Central memory CD8-positive, alpha-beta T cell (primary cell): ENCODE data around the gene LRRC14B.
A peak's percentile ranks its signal among the peaks of the same experiment; 100 is the strongest.
"Not testable (repeated sequence)": the region's sequence is repeated elsewhere in the genome, so short reads cannot be mapped to it uniquely, and the experiment has no call there.

Source experiments
- ATAC-seq: fragments of 150-1000 bp; cut with Tn5 transposase; replicated peaks from 2 replicates; pipeline ENCODE4 v1.10.0; 2022; ENCODE audit warnings: mild to moderate bottlenecking, moderate FRiP score, moderate number of reproducible peaks; ENCODE audit not compliant: poor library complexity, severe bottlenecking; ENCODE audit errors: extremely low read depth
- DNase-seq, 2 donors: peaks; one replicate each; pipeline ENCODE4 v3.0.0; 2021; ENCODE audit warnings: low spot score in 2 of 2
- H3K27ac Mint-ChIP-seq: one replicate; pipeline ENCODE4 v1.8.0; 2022; ENCODE audit warnings: low read depth, mild to moderate bottlenecking, moderate library complexity, mixed read lengths
- H3K27me3 Mint-ChIP-seq: one replicate; pipeline ENCODE4 v1.8.0; 2022; ENCODE audit warnings: mixed read lengths
- H3K36me3 Mint-ChIP-seq: one replicate; pipeline ENCODE4 v1.8.0; 2022; ENCODE audit warnings: mild to moderate bottlenecking, moderate library complexity, mixed read lengths; ENCODE audit not compliant: insufficient read depth
- H3K4me1 Mint-ChIP-seq: one replicate; pipeline ENCODE4 v1.8.0; 2022; ENCODE audit warnings: mixed read lengths
- H3K4me3 Mint-ChIP-seq: one replicate; pipeline ENCODE4 v1.8.0; 2022; ENCODE audit warnings: mild to moderate bottlenecking, moderate library complexity, mixed read lengths
- H3K9me3 Mint-ChIP-seq: one replicate; pipeline ENCODE4 v1.8.0; 2022; ENCODE audit warnings: mixed read lengths

Gene LRRC14B

DNA sequence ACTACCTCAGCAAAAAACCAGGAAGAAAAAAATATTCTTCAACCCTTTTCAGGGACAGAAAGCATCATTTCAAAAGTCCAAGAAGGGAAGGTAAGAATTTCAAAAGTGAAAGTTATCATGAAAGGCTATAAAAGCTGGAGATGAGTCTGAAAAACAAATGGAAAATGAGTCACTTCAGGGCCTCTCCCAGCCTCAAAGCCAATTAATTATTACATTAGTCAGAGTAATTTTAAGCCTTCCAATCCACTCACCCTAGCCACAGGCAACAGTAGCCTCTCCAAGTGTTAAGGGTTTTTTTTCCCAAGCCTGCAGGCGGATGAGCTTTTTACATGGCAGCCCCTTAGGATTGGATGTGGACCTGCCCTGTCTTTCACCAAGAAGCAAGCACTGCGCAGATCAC, 24.0 kb downstream of the LRRC14B start:
- Mint-ChIP-seq H3K4me1 (peaks cover 40% of the 10 kb centered on the region), H3K4me3 (peak overlapping the region; percentile 29), H3K36me3 (peaks cover 26% of the 10 kb centered on the region)
- H3K9me3 Mint-ChIP-seq, H3K27me3 Mint-ChIP-seq, DNase-seq, H3K27ac Mint-ChIP-seq, ATAC-seq: not testable (repeated sequence)

DNA sequence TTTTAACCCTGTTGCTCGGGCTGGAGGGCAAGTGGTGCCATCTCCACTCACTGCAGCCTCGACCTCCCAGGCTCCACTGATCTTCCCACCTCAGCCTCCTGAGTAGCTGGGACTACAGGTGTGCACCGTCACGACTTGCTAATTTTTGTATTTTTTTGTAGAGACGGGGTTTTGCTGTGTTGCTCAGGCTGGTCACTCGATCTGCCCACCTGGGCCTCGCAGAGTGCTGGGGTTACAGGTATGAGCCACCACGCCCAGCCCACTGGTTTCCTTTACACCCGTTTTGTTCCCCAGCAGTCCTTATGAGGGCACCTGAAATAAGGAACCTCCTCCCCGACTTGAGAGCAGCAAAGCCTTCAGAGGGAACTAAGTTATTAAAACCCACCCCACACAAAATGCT, 24.8 kb downstream of the LRRC14B start:
- H3K27me3 Mint-ChIP-seq, ATAC-seq, H3K9me3 Mint-ChIP-seq, DNase-seq, H3K4me3 Mint-ChIP-seq: not testable (repeated sequence)
- Mint-ChIP-seq H3K36me3 (peaks cover 28% of the 10 kb centered on the region), H3K4me1 (peaks cover 45% of the 10 kb centered on the region), H3K27ac (peak overlapping the region; percentile 44)

DNA sequence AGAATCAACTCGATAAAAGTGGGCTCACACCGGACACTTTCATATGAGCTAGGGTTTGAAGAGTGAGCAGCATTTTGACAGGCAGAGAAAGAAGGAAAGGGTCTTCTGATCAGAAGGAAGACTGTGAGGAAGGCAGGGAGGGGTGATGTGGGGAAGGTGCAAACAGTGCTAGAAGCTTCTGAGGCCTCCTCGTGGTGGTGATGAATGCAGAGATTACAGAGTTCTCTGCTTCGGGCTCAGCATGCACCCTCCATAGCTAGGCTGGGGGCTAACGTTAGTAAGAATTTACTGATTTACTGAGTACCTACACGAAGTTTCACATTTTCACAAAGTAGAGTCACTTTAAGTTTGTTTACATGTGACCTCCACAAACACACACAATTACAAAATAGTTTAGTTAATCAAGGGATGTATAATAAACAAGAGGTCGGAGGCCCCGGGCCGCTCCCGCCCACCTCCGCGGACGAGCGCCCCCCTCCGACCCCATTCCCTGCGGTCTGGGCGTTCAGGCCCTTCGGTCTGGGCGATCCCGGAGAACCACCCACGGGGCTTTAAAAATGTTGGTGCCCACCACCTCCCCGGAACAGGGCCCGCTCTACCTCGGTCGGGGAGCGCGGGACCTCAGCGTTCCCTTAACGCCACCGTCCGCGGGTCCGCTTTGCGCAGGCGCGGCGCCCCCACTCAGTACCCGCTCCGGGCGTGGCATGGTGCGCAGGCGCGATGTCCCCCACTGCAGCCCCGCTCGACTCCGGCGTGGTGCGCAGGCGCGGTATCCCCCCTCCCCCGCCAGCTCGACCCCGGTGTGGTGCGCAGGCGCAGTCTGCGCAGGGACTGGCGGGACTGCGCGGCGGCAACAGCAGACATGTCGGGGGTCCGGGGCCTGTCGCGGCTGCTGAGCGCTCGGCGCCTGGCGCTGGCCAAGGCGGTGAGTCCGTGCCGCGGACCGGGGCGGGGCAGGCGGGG, 26.5 kb downstream of the LRRC14B start, which contains the start of the genes CCDC127 and SDHA:
Gene CCDC127, minus strand, starts transcription at position 660 of the 963 bp plus-strand sequence. CDS start 1,304 bp downstream, outside the sequence.
Gene SDHA, plus strand, starts transcription at position 827 of the 963 bp plus-strand sequence. Its CDS starts 36 bp downstream, at position 863.
- H3K9me3 Mint-ChIP-seq, H3K27me3 Mint-ChIP-seq: not testable (repeated sequence)
- Mint-ChIP-seq H3K27ac (peak within 1 kb of the TSS; percentile 91), H3K4me1 (peaks cover 58% of the 10 kb centered on the region), H3K4me3 (peak within 1 kb of the TSS; percentile 92), H3K36me3 (peaks cover 29% of the 10 kb centered on the region)
- ATAC-seq (peak; percentile 77), DNase-seq (peak; percentile 97)

DNA sequence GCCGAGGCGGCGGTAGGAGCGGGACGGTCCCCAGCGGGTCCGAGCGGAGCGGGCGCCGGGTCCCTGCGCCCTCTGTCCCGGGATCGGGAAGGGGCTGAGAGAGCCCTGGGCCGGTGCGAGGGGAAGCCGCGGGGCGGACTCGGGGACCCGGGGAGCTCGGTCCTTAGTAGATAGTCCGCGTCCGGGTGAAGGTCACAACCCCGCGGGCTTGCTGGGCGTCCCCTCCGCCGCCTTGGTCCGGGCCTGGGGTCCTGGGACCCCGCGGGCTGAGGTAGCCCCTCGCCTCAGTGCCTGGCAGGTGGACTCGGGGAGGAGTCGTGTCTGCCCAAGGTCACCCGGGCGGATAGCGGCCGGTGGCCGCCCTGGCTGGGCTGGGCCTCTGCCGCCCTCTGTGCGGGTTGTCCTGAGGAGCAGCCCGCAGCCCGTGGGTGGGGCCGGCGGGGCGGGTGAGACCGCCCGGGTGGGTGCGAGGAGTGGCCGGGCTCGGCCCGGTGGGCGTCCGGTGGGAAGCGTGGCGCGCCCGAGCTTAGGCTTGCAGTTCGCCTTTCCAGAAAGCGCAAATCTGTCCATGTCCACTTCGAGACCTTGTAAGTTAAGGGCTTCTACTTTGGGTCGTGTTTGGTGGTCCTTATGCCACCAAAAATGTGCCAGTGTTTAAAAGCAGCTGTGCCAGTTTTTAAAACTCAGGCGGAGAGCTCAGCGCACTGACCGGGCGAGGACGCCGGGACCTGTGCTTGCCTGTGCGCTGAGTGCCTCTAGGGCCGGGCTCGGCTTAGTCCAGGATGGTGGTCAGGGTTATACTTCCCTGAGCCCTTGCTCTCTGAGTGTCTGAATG, 27.4 kb downstream of the LRRC14B start:
- Mint-ChIP-seq H3K9me3 (no peaks in the 10 kb centered on the region), H3K4me3 (peak overlapping the region; percentile 92), H3K27ac (peak overlapping the region; percentile 91), H3K36me3 (peaks cover 29% of the 10 kb centered on the region), H3K4me1 (peaks cover 67% of the 10 kb centered on the region), H3K27me3 (no peaks in the 10 kb centered on the region)
- no peak for DNase-seq
- ATAC-seq, result peak; percentile 7

DNA sequence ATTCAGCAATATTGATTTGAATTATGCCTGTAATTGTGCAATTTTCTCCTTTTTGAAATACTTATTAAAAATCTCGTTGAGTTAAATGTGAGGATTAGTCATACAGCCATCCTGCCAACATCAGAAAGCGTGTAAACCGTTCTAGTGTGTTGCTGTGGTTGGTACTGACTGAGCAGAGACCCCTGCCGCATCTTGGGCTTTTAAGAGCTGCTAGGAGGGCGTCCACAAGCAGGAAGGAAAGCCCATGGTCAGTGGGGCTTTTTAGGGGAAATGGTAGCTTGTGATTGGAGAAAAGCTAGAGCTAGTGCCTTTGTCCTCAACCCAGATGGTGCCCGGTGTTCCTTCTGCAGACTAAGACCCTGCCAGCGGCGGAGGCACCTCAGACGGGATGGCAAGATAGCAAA, 28.2 kb downstream of the LRRC14B start:
- Mint-ChIP-seq H3K9me3 (no peaks in the 10 kb centered on the region), H3K4me3 (peak overlapping the region; percentile 92), H3K4me1 (peaks cover 66% of the 10 kb centered on the region), H3K36me3 (peaks cover 30% of the 10 kb centered on the region), H3K27me3 (no peaks in the 10 kb centered on the region), H3K27ac (peak overlapping the region; percentile 91)
- DNase-seq (no peak), ATAC-seq (peak; percentile 18)

DNA sequence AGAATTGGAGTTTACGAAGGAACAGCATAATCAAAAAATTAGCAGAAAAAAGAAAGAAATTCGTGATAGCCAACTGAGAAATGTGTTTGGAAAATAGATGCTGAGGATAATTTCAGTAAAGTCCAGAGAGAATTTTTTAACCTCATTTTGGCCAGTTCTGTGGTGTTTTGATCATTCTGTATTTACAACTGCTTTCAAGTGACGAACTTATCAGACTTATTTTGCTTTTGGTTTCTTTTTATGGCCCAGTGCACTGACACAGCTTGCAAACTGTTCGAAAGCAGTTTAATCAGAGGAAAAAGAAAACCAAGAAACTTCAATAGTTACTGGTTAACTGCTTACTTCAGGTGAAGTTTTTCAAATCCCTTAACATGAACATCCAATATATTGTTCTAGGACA, 28.7 kb downstream of the LRRC14B start:
- Mint-ChIP-seq H3K4me1 (peaks cover 66% of the 10 kb centered on the region), H3K36me3 (peaks cover 35% of the 10 kb centered on the region), H3K9me3 (no peaks in the 10 kb centered on the region), H3K27me3 (no peaks in the 10 kb centered on the region), H3K27ac (peak overlapping the region; percentile 91), H3K4me3 (peak overlapping the region; percentile 92)
- ATAC-seq (peak; percentile 37), DNase-seq (no peak)

DNA sequence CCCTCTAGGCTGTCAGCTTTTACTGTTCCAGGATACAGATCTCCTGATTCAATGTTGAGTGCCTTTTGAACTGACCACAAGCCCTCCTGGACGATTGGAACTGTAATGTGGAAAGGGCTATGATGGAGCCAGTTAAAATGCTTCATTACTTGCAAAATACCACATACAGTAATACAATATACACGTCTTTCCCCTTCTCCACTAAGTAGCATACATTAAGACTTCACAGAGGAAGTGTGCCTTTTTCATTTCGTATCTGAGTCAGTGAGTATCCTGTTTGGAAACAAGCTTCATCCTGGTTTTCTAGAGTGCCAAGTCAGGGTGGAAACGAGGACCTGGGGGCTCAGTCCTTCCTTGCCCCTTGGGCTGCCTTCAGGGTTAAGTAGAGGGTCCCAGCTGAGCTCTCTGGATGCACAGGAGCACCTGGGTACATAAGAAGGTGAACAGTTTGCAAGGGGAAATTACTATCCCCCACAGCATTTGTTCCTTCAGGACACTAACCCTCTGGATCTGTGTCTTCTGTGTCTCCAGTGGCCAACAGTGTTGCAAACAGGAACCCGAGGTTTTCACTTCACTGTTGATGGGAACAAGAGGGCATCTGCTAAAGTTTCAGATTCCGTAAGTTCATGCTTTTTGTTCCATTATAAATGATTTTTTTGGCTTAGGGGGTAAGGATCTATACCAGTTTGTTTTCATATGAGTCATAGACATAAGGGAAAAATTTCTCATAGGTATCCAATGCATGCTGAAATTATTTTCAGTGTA, 31.8 kb downstream of the LRRC14B start:
- not testable (repeated sequence) for H3K9me3 Mint-ChIP-seq, DNase-seq, ATAC-seq, H3K4me3 Mint-ChIP-seq, H3K27me3 Mint-ChIP-seq
- Mint-ChIP-seq H3K36me3 (peaks cover 48% of the 10 kb centered on the region), H3K4me1 (peaks cover 51% of the 10 kb centered on the region), H3K27ac (peak overlapping the region; percentile 20)

DNA sequence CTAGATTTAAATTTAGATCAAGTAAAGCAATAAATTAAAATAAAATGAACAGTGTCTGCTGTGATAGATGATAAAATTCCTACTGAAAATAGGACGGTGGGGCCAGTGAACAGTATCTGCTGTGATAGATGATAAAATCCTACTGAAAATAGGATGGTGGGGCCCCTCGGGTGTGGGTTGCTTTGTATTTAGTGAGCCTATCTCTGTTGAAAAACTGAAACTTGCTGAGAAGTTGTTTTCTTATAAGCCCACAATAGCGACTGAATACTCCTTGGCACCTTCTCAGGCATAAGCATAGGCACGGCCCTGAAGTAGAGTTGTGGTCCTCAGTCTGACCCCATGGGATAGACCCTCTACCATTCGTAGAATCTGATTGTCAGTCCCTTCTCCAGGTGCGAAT, 32.5 kb downstream of the LRRC14B start:
- Mint-ChIP-seq H3K9me3 (no peaks in the 10 kb centered on the region), H3K36me3 (peaks cover 49% of the 10 kb centered on the region), H3K4me1 (peaks cover 51% of the 10 kb centered on the region), H3K27me3 (no peaks in the 10 kb centered on the region), H3K27ac (no peak overlapping the region), H3K4me3 (no peak overlapping the region)
- ATAC-seq (no peak), DNase-seq (no peak)

DNA sequence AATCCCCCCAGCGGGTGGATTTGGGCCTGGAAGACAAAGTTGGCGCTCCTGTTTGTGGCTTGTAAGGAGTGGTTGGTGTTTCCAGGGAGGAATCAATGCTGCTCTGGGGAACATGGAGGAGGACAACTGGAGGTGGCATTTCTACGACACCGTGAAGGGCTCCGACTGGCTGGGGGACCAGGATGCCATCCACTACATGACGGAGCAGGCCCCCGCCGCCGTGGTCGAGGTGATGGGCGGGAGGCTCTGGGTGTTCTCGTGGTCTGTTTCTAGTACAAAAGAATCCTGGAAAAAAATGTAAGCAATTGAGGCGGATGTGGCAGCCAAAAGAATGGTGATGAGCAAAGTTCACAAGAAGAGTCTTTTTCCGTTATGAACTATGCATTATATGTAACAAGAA, 34.0 kb downstream of the LRRC14B start:
- DNase-seq (no peak), ATAC-seq (no peak)
- Mint-ChIP-seq H3K9me3 (no peaks in the 10 kb centered on the region), H3K27ac (peak overlapping the region; percentile 25), H3K27me3 (no peaks in the 10 kb centered on the region), H3K4me3 (peak overlapping the region; percentile 6), H3K36me3 (peaks cover 52% of the 10 kb centered on the region), H3K4me1 (peaks cover 42% of the 10 kb centered on the region)

DNA sequence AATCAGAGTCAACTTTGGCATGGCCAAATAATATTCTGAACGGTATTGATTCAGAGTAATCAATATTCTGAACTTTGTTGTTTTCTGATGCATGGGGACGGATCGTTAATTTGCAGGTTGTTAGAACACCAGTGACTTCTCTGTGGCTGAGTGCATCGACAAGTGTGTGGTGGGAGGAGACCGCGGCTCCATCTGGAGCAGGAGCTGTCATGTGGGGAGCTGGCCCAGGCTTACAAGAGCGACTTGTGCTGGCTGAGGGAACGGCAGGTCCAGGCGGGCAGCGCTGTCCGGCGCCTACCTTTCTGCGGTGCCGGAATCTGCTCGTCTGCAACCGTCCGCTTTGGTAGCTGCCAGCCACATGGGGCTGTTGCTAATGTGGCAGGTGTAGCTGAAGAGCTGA, 36.1 kb downstream of the LRRC14B start:
- not testable (repeated sequence) for H3K9me3 Mint-ChIP-seq, H3K27me3 Mint-ChIP-seq, DNase-seq, H3K4me3 Mint-ChIP-seq, ATAC-seq, H3K27ac Mint-ChIP-seq
- H3K4me1 Mint-ChIP-seq, result peaks cover 25% of the 10 kb centered on the region
- H3K36me3 Mint-ChIP-seq, result peaks cover 65% of the 10 kb centered on the region

DNA sequence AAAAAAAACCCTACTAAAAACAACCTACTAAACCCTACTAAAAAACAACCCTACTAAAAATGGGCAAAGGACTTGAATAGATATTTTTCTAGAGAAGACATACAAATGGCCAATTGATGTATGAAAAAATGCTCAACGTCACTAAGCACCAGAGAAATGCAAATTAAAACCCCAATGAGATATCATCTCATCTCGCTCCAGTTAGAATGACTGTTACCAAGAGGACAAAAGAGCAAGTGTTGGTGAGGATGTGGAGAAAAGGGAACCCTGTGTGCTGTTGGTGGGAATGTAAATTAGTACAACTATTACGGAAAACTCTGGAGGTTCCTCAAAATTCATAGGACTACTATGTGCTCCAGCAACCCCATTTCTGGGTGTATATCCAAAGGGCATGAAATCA, 37.6 kb downstream of the LRRC14B start:
- no peaks in the 10 kb centered on the region for H3K9me3 Mint-ChIP-seq
- ATAC-seq (no peak), DNase-seq (no peak)
- peaks cover 11% of the 10 kb centered on the region for H3K4me1 Mint-ChIP-seq
- H3K36me3 Mint-ChIP-seq, result peaks cover 77% of the 10 kb centered on the region
- H3K27ac Mint-ChIP-seq, result no peak overlapping the region
- no peak overlapping the region for H3K4me3 Mint-ChIP-seq
- no peaks in the 10 kb centered on the region for H3K27me3 Mint-ChIP-seq

DNA sequence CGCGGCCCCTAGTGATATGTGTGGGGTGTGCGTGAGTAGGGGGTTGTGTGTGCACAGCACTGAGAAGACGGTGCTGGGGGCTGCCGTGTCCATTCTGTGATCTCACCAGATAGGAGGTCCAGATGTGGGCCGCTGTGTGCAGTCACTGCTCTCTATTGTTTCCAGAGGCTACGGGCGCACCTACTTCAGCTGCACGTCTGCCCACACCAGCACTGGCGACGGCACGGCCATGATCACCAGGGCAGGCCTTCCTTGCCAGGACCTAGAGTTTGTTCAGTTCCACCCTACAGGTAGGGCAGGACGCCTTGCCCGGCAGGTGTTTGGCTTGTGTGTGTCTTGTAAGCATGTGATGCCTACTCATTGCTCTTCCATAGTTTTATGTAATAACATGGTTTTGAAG, 39.4 kb downstream of the LRRC14B start:
- DNase-seq, result no peak
- Mint-ChIP-seq H3K4me1 (no peaks in the 10 kb centered on the region), H3K27me3 (no peaks in the 10 kb centered on the region), H3K36me3 (peaks cover 79% of the 10 kb centered on the region), H3K9me3 (no peaks in the 10 kb centered on the region), H3K4me3 (no peak overlapping the region), H3K27ac (no peak overlapping the region)
- ATAC-seq, result no peak
